WTC11 (cell line): Measurements from ENCODE around the gene MAP1LC3B. TPM values are rescaled to one million over a fixed set of nuclear protein-coding genes. Genes with fewer than 3 reads are reported as not detected.

Source experiments
- ATAC-seq: fragments of 200-7000 bp; cut with Tn5 transposase; 2 replicates; pipeline ENCODE4 v1.10.0; 2021; ENCODE audit warnings: mild to moderate bottlenecking, moderate library complexity
- CTCF ChIA-PET: fragments of 300-600 bp; sonication (Branson Sonifier 250); formaldehyde crosslinking; loops from one replicate; lab custom pipeline; 2021; ENCODE audit warnings: antibody characterized with exemption; lab: Charles Lee
- POLR2A ChIA-PET: fragments of 350-600 bp; sonication (Branson Sonifier 250); formaldehyde crosslinking; loops from one replicate; lab custom pipeline; 2021; ENCODE audit warnings: antibody characterized with exemption; lab: Charles Lee
- DNase-seq: peaks from one replicate; pipeline ENCODE4 v3.0.0; 2021; ENCODE audit warnings: low spot score
- H3K27ac Mint-ChIP-seq: 2 replicates; pipeline ENCODE4 v1.8.0; 2021; ENCODE audit warnings: mixed read lengths
- H3K27me3 Mint-ChIP-seq: 2 replicates; pipeline ENCODE4 v1.8.0; 2021; ENCODE audit warnings: low read depth, mild to moderate bottlenecking, moderate library complexity, mixed read lengths
- H3K36me3 Mint-ChIP-seq: 2 replicates; pipeline ENCODE4 v1.8.0; 2021; ENCODE audit warnings: mixed read lengths
- H3K4me1 Mint-ChIP-seq: 2 replicates; pipeline ENCODE4 v1.8.0; 2022; ENCODE audit warnings: mixed read lengths
- H3K4me3 Mint-ChIP-seq: 2 replicates; pipeline ENCODE4 v1.8.0; 2021; ENCODE audit warnings: mild to moderate bottlenecking, moderate library complexity, mixed read lengths
- H3K9me3 Mint-ChIP-seq: 2 replicates; pipeline ENCODE4 v1.8.0; 2021; ENCODE audit warnings: mixed read lengths
- ARID4B ChIP-seq: sonication (generic); formaldehyde crosslinking; IDR thresholded peaks from 2 replicates; pipeline ENCODE4 v1.8.0; 2023; ENCODE audit warnings: missing genetic modification reagents, mild to moderate bottlenecking, borderline replicate concordance
- E2F1 ChIP-seq: sonication (generic); formaldehyde crosslinking; IDR thresholded peaks from 2 replicates; pipeline ENCODE4 v1.8.0; 2022; ENCODE audit warnings: mild to moderate bottlenecking, missing genetic modification reagents
- ESRRA ChIP-seq: sonication (generic); formaldehyde crosslinking; IDR thresholded peaks from 2 replicates; pipeline ENCODE4 v1.8.1; 2022; ENCODE audit warnings: mild to moderate bottlenecking, missing genetic modification reagents, borderline replicate concordance
- FOXP4 ChIP-seq: sonication (generic); formaldehyde crosslinking; IDR thresholded peaks from 2 replicates; pipeline ENCODE4 v1.8.0; 2022; ENCODE audit warnings: mild to moderate bottlenecking, missing genetic modification reagents
- GABPB1 ChIP-seq: sonication (generic); formaldehyde crosslinking; IDR thresholded peaks from 2 replicates; pipeline ENCODE4 v1.8.1; 2023; ENCODE audit warnings: mild to moderate bottlenecking, missing genetic modification reagents
- GRHL2 ChIP-seq: fragments of 250-450 bp; sonication (Bioruptor Pico); IDR thresholded peaks from 2 replicates; pipeline ENCODE4 v1.8.0; 2022; ENCODE audit warnings: mild to moderate bottlenecking, moderate library complexity; ENCODE audit not compliant: insufficient replicate concordance, severe bottlenecking
- GTF2I ChIP-seq: fragments of 250-450 bp; sonication (Bioruptor Pico); conservative IDR thresholded peaks from 2 replicates; pipeline ENCODE4 v1.4.0; 2021; ENCODE audit warnings: mild to moderate bottlenecking
- IRF1 ChIP-seq: sonication (generic); formaldehyde crosslinking; IDR thresholded peaks from 2 replicates; pipeline ENCODE4 v1.8.0; 2023; ENCODE audit warnings: missing genetic modification reagents
- JAZF1 ChIP-seq: fragments of 250-450 bp; sonication (Bioruptor Pico); IDR thresholded peaks from 2 replicates; pipeline ENCODE4 v1.9.0; 2021; ENCODE audit warnings: moderate library complexity, mild to moderate bottlenecking, inconsistent platforms
- KAT7 ChIP-seq: sonication (generic); formaldehyde crosslinking; IDR thresholded peaks from 2 replicates; pipeline ENCODE4 v1.8.1; 2023; ENCODE audit warnings: missing genetic modification reagents, mild to moderate bottlenecking, borderline replicate concordance
- MAX ChIP-seq: sonication (generic); formaldehyde crosslinking; IDR thresholded peaks from 2 replicates; pipeline ENCODE4 v1.8.0; 2022; ENCODE audit warnings: mild to moderate bottlenecking, missing genetic modification reagents
- MLX ChIP-seq: sonication (generic); formaldehyde crosslinking; IDR thresholded peaks from 2 replicates; pipeline ENCODE4 v1.8.1; 2023; ENCODE audit warnings: mild to moderate bottlenecking, missing genetic modification reagents, moderate library complexity
- NFATC4 ChIP-seq: fragments of 250-450 bp; sonication (Bioruptor Pico); IDR thresholded peaks from 2 replicates; pipeline ENCODE4 v1.9.0; 2021; ENCODE audit warnings: mild to moderate bottlenecking
- NR2C2 ChIP-seq: sonication (generic); formaldehyde crosslinking; IDR thresholded peaks from 2 replicates; pipeline ENCODE4 v1.8.0; 2022; ENCODE audit warnings: mild to moderate bottlenecking, missing genetic modification reagents
- RORB ChIP-seq: fragments of 250-450 bp; sonication (Bioruptor Pico); IDR thresholded peaks from 2 replicates; pipeline ENCODE4 v1.9.0; 2021; ENCODE audit warnings: mild to moderate bottlenecking
- SMAD4 ChIP-seq: sonication (generic); formaldehyde crosslinking; IDR thresholded peaks from 2 replicates; pipeline ENCODE4 v1.8.0; 2022; ENCODE audit warnings: mild to moderate bottlenecking, missing genetic modification reagents
- TEAD1 ChIP-seq: sonication (generic); formaldehyde crosslinking; IDR thresholded peaks from 2 replicates; pipeline ENCODE4 v1.8.0; 2022; ENCODE audit warnings: mild to moderate bottlenecking, missing genetic modification reagents
- ZNF121 ChIP-seq: sonication (generic); formaldehyde crosslinking; IDR thresholded peaks from 2 replicates; pipeline ENCODE4 v1.8.0; 2023; ENCODE audit warnings: missing genetic modification reagents
- ZNF425 ChIP-seq: fragments of 250-450 bp; sonication (Bioruptor Pico); conservative IDR thresholded peaks from 2 replicates; pipeline ENCODE4 v1.9.0; 2021; ENCODE audit warnings: mild to moderate bottlenecking
- ZNF512 ChIP-seq: sonication (generic); formaldehyde crosslinking; IDR thresholded peaks from 2 replicates; pipeline ENCODE4 v1.8.1; 2022; ENCODE audit warnings: missing genetic modification reagents, borderline replicate concordance
- total RNA-seq: library from RNA; stranded (reverse); gene quantifications from 3 replicates; pipeline ENCODE4 v1.2.3, GENCODE V29; 2021

The MAP1LC3B gene
- total RNA-seq, 1 experiment from 2014 or later = 46.9 TPM

- Mint-ChIP-seq H3K36me3 (peaks cover 37% of the 10 kb centered on the region), H3K4me3 (no peak overlapping the region), H3K4me1 (peaks cover 35% of the 10 kb centered on the region), H3K9me3 (no peaks in the 10 kb centered on the region), H3K27me3 (no peaks in the 10 kb centered on the region), H3K27ac (peak overlapping the region; percentile 70)
- DNase-seq (no peak), ATAC-seq (no peak)
- TF ChIP-seq FOXP4 (CRISPR knock-in tag) (no peak), RORB (CRISPR knock-in tag) (no peak), GABPB1 (CRISPR knock-in tag) (no peak), ARID4B (CRISPR knock-in tag) (no peak), GTF2I (no peak), KAT7 (CRISPR knock-in tag) (no peak), MAX (CRISPR knock-in tag) (no peak), ZNF425 (CRISPR knock-in tag) (no peak), ZNF512 (no peak), MLX (CRISPR knock-in tag) (no peak)
- CTCF ChIA-PET = interaction anchor here (0.7 to 1.6 kb wide), 4 partner anchors 12 to 212 kb away, joined by 3 to 9 read pairs (median 5); no protein-coding TSS in a partner anchor
- POLR2A ChIA-PET = no interaction called here
Measured at GRCh38 chr16:87424266-87424665, 32.1 kb downstream of the MAP1LC3B start.

- ATAC-seq (peak; percentile 48), DNase-seq (no peak)
- H3K27me3 Mint-ChIP-seq = no peaks in the 10 kb centered on the region
- ChIA-PET POLR2A (interaction anchor here (0.6 kb wide), 1 partner anchor 21 kb away, joined by 3 read pairs; no protein-coding TSS in a partner anchor), CTCF (interaction anchor here (1.0 to 1.6 kb wide), 5 partner anchors 9 to 210 kb away, joined by 3 to 9 read pairs (median 7); no protein-coding TSS in a partner anchor)
- peaks cover 32% of the 10 kb centered on the region for H3K36me3 Mint-ChIP-seq
- H3K4me3 Mint-ChIP-seq = no peak overlapping the region
- H3K27ac Mint-ChIP-seq = peak overlapping the region; percentile 69; the same call in 1 of the 2 replicates
- H3K9me3 Mint-ChIP-seq = no peaks in the 10 kb centered on the region
- peaks cover 35% of the 10 kb centered on the region for H3K4me1 Mint-ChIP-seq
- TF ChIP-seq TEAD1 = no peak
- no peak for TF ChIP-seq JAZF1 (CRISPR knock-in tag)
- no peak for TF ChIP-seq NFATC4
- no peak for TF ChIP-seq IRF1 (CRISPR knock-in tag)
- no peak for TF ChIP-seq GRHL2 (CRISPR knock-in tag)
- TF ChIP-seq KAT7 (CRISPR knock-in tag) = no peak
- no peak for TF ChIP-seq RORB (CRISPR knock-in tag)
- TF ChIP-seq NR2C2 (CRISPR knock-in tag) = no peak
- TF ChIP-seq E2F1 (CRISPR knock-in tag) = no peak
- TF ChIP-seq ESRRA (CRISPR knock-in tag) = no peak
- no peak for TF ChIP-seq MAX (CRISPR knock-in tag)
- TF ChIP-seq SMAD4 (CRISPR knock-in tag) = no peak
- TF ChIP-seq ZNF121 (CRISPR knock-in tag) = no peak
Measured at GRCh38 chr16:87425941-87426340, 33.8 kb downstream of the MAP1LC3B start.
